Mesodermal cell (in vitro differentiated cells): ENCODE measurements around the gene SKA1.
"Not testable (repeated sequence)": the region's sequence is repeated elsewhere in the genome, so short reads cannot be mapped to it uniquely, and the experiment has no call there.

Source experiments
- H3K27ac ChIP-seq: 2 replicates; pipeline ENCODE4 v1.7.0; 2013; ENCODE audit warnings: mild to moderate bottlenecking, low read depth, low read length, moderate library complexity; ENCODE audit not compliant: severe bottlenecking
- H3K36me3 ChIP-seq: 2 replicates; pipeline ENCODE4 v1.7.1; 2013; ENCODE audit warnings: mild to moderate bottlenecking, low read length, moderate library complexity; ENCODE audit not compliant: control insufficient read depth, insufficient read depth
- H3K4me1 ChIP-seq: one replicate; pipeline ENCODE4 v1.7.1; 2013; ENCODE audit warnings: mild to moderate bottlenecking, low read length; ENCODE audit not compliant: insufficient read depth, control insufficient read depth, poor library complexity, severe bottlenecking
- H3K4me3 ChIP-seq: 2 replicates; pipeline ENCODE4 v1.7.0; 2013; ENCODE audit warnings: low read length, control low read depth, mild to moderate bottlenecking; ENCODE audit not compliant: insufficient read depth, poor library complexity, severe bottlenecking; ENCODE audit errors: extremely low read depth
- H3K9me3 ChIP-seq: 2 replicates; pipeline ENCODE4 v1.7.1; 2013; ENCODE audit warnings: mild to moderate bottlenecking, low read length, moderate library complexity; ENCODE audit not compliant: control insufficient read depth
- WGBS, 2 experiments: methylation state at CpG; one replicate each; pipeline ENCODE4 v1.1.5; 2013; ENCODE audit warnings: missing lambda C conversion rate in 2 of 2; ENCODE audit not compliant: insufficient coverage in 2 of 2; 5-methylcytosine and 5-hydroxymethylcytosine counted together

SKA1 gene

DNA sequence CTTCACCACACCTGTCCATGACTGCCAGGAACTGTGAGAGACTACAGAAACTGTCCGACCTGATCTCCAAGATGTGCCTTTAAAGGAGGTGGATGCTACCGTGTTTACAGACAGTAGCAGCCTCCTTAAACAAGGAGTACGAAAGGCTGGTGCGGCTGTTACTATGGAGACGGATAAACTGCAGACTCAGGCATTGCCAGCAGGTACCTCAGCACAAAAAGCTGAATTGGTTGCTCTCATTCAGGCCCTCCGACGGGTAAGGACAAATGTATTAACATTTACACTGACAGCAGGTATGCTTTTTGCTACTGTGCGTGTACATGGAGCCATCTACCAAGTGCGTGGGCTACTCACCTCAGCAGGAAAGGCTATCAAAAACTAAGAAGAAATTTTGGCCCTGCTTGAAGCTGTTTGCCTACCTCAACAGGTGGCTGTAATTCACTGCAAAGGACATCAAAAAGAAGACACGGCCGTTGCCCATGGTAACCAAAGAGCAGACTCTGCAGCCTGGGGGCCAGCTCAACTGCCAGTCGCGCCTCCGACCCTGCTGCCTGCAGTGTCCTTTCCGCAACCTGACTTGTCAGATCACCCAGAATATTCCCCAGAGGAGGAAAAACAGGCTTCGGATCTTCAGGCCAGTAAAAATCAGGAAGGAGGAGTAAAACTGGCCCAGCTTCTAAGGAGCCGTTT is 30.9 kb downstream of the SKA1 start:
- no peak overlapping the region for H3K4me3 ChIP-seq
- 60 to 72% methylated on average over 17 of the region's 17 CpGs for WGBS, 2 experiments
- peaks cover 9% of the 10 kb centered on the region for H3K4me1 ChIP-seq
- no peaks in the 10 kb centered on the region for H3K36me3 ChIP-seq
- H3K9me3 ChIP-seq, result no peaks in the 10 kb centered on the region
- H3K27ac ChIP-seq, result no peak overlapping the region

DNA sequence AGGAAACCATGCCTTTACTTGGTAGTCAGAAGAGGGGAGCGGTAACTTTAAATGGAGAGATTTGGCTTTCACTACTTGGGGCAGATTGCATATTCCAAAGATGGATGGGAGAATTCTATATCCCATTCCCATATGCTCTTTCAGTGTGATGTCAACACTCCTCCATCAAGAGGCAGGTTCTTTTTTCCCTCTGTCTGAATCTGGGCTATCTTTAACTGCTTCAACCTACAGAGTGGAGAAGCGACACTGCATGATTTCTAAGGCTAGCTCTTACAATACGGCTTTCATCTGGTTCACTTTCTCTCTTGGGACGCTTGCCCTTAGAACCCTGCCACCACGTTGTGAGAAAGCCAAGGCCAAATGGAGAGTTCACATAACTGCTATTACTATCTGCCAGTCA is 34.4 kb downstream of the SKA1 start:
- Histone ChIP-seq H3K4me3 (no peak overlapping the region), H3K36me3 (no peaks in the 10 kb centered on the region), H3K4me1 (no peaks in the 10 kb centered on the region), H3K9me3 (no peaks in the 10 kb centered on the region), H3K27ac (no peak overlapping the region)
- WGBS, 2 experiments, result 79 to 87% methylated on average over 4 of the region's 5 CpGs

DNA sequence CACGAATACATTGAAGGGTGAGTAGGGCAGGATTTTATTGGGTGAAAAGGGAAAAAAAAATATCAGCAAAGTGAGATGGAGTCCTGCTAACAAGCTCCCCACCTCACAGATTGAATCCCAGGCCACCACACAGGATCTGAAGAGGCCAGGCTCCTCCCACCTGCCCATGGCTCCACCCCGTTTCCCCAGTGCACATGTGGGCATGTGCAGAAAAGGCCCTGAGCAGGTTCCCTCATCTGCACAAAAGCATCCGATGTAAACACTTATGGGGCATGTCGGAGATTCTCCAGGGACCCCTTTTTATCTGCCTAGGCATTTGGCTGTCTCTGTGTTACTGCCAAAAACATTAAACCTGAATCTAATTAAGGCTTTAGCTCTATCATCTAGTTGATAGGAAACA is 35.2 kb downstream of the SKA1 start:
- no peaks in the 10 kb centered on the region for H3K36me3 ChIP-seq
- no peaks in the 10 kb centered on the region for H3K9me3 ChIP-seq
- H3K27ac ChIP-seq, result no peak overlapping the region
- no peaks in the 10 kb centered on the region for H3K4me1 ChIP-seq
- no peak overlapping the region for H3K4me3 ChIP-seq
- WGBS, 2 experiments, result 82 to 92% methylated on average over 2 to 3 of the region's 4 CpGs

DNA sequence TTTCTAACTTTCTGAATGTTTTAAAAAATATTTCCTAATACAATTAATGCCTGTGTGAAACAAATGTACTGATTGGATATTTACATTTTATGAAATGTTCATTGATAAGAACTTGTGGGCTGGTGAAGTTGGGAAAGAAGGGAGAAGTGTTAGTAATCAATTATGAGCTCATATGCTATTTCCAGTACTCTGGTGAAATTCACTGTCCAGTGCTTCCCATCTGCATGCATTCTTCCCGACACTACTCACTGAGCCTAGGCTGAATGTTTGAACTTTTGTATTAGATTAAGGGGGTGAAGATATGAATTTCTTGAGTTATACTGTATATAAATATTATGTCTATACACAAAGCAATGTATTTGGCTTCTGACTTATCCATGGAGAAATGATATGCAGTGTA is 36.0 kb downstream of the SKA1 start:
- H3K9me3 ChIP-seq, result no peaks in the 10 kb centered on the region
- no peaks in the 10 kb centered on the region for H3K36me3 ChIP-seq
- WGBS, 2 experiments, result 100% methylated on average over 1 of the region's 1 CpG; no CpG with 5 or more reads in 1 of the 2 experiments
- no peak overlapping the region for H3K4me3 ChIP-seq
- no peaks in the 10 kb centered on the region for H3K4me1 ChIP-seq
- H3K27ac ChIP-seq, result no peak overlapping the region

DNA sequence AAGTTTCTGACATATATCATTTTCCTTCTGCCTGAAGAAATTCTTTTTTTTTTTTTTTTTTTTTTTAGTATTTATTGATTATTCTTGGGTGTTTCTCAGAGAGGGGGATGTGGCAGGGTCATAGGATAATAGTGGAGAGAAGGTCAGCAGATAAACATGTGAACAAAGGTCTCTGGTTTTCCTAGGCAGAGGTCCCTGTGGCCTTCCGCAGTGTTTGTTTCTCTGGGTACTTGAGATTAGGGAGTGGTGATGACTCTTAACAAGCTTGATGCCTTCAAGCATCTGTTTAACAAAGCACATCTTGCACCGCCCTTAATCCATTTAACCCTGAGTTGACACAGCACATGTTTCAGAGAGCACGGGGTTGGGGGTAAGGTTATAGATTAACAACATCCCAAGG is 42.0 kb downstream of the SKA1 start:
- no CpG with 5 or more reads among the region's 3 CpGs for WGBS, 2 experiments
- H3K27ac ChIP-seq, H3K4me1 ChIP-seq, H3K36me3 ChIP-seq, H3K4me3 ChIP-seq, H3K9me3 ChIP-seq: not testable (repeated sequence)

DNA sequence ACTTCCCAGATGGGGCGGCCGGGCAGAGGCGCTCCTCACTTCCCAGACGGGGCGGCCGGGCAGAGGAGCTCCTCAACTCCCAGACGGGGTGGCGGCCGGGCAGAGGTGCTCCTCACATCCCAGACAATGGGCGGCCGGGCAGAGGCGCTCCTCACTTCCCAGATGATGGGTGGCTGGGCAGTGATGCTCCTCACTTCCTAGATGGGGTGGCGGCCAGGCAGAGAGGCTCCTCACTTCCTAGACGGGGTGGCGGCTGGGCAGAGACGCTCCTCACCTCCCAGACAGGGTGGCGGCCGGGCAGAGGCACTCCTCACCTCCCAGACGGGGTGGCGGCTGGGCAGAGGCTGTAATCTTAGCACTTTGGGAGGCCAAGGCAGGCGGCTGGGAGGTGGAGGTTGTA is 42.9 kb downstream of the SKA1 start:
- H3K4me1 ChIP-seq, H3K4me3 ChIP-seq, H3K27ac ChIP-seq, H3K36me3 ChIP-seq, H3K9me3 ChIP-seq: not testable (repeated sequence)
- 96 to 100% methylated on average over 10 to 14 of the region's 21 CpGs for WGBS, 2 experiments

DNA sequence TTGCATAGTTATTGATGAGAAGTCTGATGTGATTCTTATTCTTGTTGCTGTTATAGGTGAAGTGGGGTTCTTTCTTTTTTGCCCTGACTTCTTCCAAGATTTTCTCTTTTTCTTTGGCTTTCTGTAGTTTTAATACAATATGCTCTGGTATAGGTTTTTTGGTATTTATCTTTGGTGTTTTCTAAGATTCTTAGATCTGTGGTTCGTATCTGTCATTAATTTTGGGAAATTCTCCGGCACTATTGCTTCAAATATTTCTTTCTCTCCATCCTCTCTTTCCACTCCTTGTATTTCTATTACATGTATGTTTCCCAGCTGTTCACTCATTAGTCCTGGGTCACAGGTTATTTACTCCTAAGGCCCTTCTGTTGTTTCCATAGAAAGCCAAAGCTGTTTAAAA is 43.8 kb downstream of the SKA1 start:
- H3K4me3 ChIP-seq, result no peak overlapping the region
- H3K4me1 ChIP-seq, result no peaks in the 10 kb centered on the region
- H3K9me3 ChIP-seq, result peaks cover 10% of the 10 kb centered on the region
- H3K36me3 ChIP-seq, result no peaks in the 10 kb centered on the region
- H3K27ac ChIP-seq, result no peak overlapping the region
- WGBS, 2 experiments, result no CpG with 5 or more reads among the region's 2 CpGs

DNA sequence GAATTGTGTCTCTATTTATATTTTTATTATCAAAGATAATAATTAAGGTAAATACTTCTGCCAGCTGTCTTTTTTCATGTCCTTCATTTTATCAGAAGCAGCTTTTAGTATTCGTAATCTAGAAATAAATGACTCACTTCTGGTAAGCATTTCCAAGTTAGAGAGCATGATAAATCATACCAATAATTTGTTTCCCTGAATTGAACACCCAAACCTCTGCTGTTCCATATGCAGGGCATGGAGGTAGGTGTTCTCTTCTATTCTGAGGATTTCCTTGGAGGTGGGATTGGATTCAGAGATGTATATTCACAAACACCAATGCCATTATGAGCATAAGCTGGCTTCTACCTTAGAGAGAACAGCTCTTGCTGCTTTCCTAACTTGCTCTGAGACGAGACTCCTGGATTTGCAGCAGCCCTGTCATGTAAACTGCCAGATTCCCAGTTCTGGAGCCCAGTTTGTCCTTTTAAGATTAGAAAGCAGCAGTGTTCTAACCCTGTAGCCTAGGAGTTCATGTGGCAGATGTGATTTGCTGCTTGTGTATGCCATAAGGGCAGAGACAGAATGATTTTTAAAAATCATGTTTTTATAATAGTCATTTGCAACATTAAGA is 47.5 kb downstream of the SKA1 start:
- 73 to 89% methylated on average over 1 of the region's 2 CpGs for WGBS, 2 experiments
- H3K4me1 ChIP-seq, result no peaks in the 10 kb centered on the region
- H3K36me3 ChIP-seq, result no peaks in the 10 kb centered on the region
- peaks cover 10% of the 10 kb centered on the region for H3K9me3 ChIP-seq
- no peak overlapping the region for H3K4me3 ChIP-seq
- no peak overlapping the region for H3K27ac ChIP-seq

DNA sequence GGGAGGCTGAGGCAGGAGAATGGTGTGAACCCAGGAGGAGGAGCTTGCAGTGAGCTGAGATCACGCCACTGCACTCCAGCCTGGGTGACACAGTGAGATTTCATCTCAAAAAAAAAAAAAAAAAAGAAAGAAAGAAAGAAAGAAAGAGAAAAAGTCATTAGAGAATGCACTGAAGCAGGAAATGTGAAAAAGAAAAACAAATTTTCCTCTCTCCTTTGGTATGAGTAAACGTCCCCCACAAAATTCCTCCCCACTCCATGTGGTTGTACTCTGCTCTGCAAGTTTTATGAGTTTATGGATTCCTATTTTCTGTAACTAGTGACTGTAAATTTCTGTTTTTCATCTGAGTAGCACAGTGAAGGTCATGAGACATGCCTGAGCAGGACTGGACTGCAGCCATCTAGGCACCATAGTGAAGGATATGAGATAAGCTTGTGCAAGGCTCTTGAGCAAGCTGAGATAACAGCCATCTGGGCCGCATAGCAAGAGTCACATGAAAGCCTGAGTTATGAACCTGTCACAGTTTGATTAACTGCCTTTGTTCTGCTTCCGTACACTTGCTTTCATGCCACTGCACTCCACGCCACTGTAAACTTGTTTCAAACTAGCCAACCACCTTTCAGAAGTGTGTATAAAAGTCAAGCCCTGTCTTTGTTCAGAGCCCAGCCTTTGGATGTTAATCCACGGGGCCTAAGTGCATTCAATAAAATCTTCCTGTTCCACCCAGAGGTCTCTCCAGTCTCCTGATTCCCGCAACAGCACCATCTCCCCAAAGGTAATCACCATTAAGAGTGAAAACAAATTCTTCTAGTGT is 50.2 kb downstream of the SKA1 start:
- Histone ChIP-seq H3K36me3 (no peaks in the 10 kb centered on the region), H3K4me1 (no peaks in the 10 kb centered on the region), H3K27ac (no peak overlapping the region), H3K9me3 (peaks cover 4% of the 10 kb centered on the region), H3K4me3 (no peak overlapping the region)
- 80 to 82% methylated on average over 3 to 5 of the region's 7 CpGs for WGBS, 2 experiments

DNA sequence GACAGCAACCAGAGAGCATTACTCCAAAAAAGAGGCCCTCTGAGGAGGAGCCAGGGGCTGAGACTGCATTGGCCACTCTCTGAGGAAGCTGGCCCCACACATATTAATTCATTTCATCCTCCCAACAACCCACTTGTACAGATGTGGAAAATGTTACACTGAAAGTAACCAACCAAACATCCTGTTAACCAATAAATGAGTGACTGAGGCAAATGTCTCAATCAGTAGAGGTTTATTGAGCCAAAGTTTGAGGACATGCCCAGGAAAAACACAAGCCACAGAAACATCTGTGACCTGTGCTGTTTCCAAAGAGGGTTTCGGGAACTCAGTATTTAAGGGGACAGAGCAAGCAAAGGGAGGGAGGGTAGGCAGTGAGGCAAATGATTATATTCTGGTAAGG is 53.0 kb downstream of the SKA1 start:
- 83 to 85% methylated on average over 1 of the region's 1 CpG for WGBS, 2 experiments
- Histone ChIP-seq H3K36me3 (no peaks in the 10 kb centered on the region), H3K4me1 (no peaks in the 10 kb centered on the region), H3K27ac (no peak overlapping the region), H3K4me3 (no peak overlapping the region), H3K9me3 (no peaks in the 10 kb centered on the region)
